SJCRH30 (cell line): ENCODE data around the gene C10orf62. TPM values are rescaled to one million over a fixed set of nuclear protein-coding genes. Genes with fewer than 3 reads are reported as not detected.
"Not testable (repeated sequence)": the region's sequence is repeated elsewhere in the genome, so short reads cannot be mapped to it uniquely, and the experiment has no call there.

Source experiments
- DNase-seq, 2 experiments: peaks; one replicate each; pipeline ENCODE4 v3.0.0-alpha.2; 2015 to 2020
- H3K27ac ChIP-seq: fragments of 250-450 bp; sonication (Bioruptor Pico); 2 replicates; pipeline ENCODE4 v1.5.1; 2020; ENCODE audit warnings: mild to moderate bottlenecking, moderate library complexity
- H3K27me3 ChIP-seq: fragments of 250-450 bp; sonication (Bioruptor Pico); 2 replicates; pipeline ENCODE4 v1.5.1; 2020; ENCODE audit warnings: mild to moderate bottlenecking, moderate library complexity
- H3K36me3 ChIP-seq: fragments of 250-450 bp; sonication (Bioruptor Pico); 2 replicates; pipeline ENCODE4 v1.5.1; 2020; ENCODE audit warnings: mild to moderate bottlenecking, moderate library complexity
- H3K4me1 ChIP-seq: fragments of 250-450 bp; sonication (Bioruptor Pico); 2 replicates; pipeline ENCODE4 v1.5.1; 2020; ENCODE audit warnings: mild to moderate bottlenecking, moderate library complexity
- H3K4me3 ChIP-seq: fragments of 250-450 bp; sonication (Bioruptor Pico); 2 replicates; pipeline ENCODE4 v1.5.1; 2020; ENCODE audit warnings: mild to moderate bottlenecking, moderate library complexity
- H3K9me3 ChIP-seq: fragments of 250-450 bp; sonication (Bioruptor Pico); replicated peaks from 2 replicates; pipeline ENCODE4 v1.5.1; 2020; ENCODE audit warnings: mild to moderate bottlenecking, moderate library complexity
- total RNA-seq: library from RNA; depleted of rRNA; stranded (reverse); fragments of >200 nt; shearing (Covaris generic); gene quantifications from 2 replicates; pipeline ENCODE4 v1.2.3, GENCODE V29; 2014

Gene C10orf62
- total RNA-seq, 1 experiment from 2014 or later, result 0.75 TPM

DNA sequence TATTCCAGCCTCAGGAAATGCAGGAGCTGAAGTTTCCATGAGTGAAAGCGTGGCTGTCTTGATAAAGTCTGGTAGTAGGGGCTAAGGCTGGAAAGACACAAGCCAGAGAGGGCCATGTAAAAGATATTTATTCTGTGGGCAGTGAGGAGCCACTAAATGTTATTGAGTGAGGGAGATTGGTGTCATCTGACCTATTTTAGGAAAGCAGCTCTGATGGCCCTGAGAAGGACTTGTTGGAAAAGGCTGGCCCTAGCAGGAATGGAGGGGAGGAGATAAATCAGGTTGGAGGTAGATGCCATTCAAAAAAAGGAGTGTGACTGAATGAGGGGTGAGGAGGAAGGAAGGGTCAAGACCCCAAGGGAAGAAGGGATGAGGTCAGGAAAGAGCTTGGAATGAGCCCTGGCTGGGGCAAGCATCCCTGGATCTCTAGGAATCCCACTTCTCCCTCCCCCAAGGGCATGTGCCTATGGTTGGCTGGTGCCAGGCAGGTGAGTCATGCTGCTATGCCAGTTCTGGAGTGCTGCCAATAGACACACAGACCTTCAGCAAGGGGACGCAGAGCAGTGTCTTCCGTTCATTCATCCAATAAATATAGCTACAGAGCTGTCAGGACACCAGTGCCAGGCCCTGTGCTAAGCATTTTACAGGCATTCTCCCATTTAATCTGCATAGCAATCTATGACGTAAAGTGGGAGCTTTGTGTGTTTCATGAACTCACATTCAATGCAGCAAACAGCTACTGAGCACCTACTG lies 15.0 kb upstream of the C10orf62 start:
- Histone ChIP-seq H3K27me3 (no peaks in the 10 kb centered on the region), H3K4me3 (no peak overlapping the region), H3K27ac (no peak overlapping the region), H3K36me3 (no peaks in the 10 kb centered on the region), H3K9me3 (no peaks in the 10 kb centered on the region), H3K4me1 (peaks cover 40% of the 10 kb centered on the region)
- DNase-seq, result peak; percentile 49 to 59

DNA sequence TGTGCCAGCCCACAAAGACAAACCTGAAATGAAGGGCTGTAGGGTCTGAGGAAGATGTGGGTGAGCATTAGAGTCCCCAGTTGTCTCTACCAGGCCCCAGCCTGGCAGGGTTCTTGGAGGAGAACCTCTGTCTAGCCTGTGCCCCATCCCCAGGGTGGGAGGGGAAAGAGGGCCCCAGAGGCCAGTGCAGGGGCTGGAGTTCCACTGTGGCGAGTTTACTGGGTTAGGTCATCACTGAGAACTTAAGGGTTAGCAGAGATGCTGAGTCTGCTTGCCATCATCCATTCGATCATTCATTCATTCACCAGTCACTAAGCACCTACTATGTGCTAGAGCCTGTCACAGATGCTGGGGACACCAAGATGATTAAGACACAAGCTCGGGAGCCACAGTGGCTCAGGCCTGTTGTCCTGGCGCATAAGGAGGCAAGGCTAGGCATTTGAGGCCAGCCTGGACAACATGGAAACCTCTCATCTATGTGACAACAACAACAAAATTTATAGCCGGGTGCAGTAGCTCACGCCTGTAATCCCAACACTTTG lies 14.3 kb upstream of the C10orf62 start:
- no peak overlapping the region for H3K4me3 ChIP-seq
- no peak overlapping the region for H3K27ac ChIP-seq
- H3K9me3 ChIP-seq, result no peaks in the 10 kb centered on the region
- peaks cover 35% of the 10 kb centered on the region for H3K4me1 ChIP-seq
- no peak for DNase-seq
- H3K27me3 ChIP-seq, result no peaks in the 10 kb centered on the region
- H3K36me3 ChIP-seq, result no peaks in the 10 kb centered on the region

DNA sequence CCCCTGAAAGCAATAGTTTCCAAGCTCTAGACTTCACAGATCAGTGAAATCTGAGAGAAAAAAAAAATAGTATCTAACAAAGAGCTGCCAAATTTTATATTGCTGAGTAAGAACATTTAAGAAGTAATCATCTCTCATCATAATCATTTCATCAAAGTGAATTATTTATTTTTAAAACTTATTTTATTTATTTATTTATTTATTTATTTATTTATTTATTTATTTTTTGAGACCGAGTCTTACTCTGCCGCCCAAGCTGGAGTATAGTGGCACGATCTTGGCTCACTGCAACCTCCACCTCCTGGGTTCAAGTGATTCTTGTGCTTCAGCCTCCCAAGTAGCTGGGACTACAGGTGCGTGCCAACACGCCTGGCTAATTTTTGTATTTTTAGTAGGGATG lies 13.0 kb upstream of the C10orf62 start:
- H3K27ac ChIP-seq, DNase-seq, H3K36me3 ChIP-seq, H3K9me3 ChIP-seq, H3K4me3 ChIP-seq, H3K27me3 ChIP-seq: not testable (repeated sequence)
- peaks cover 24% of the 10 kb centered on the region for H3K4me1 ChIP-seq

GRCh38 chr10:97577701-97578100 lies 11.8 kb upstream of the C10orf62 start:
- H3K27me3 ChIP-seq, result no peaks in the 10 kb centered on the region
- no peak overlapping the region for H3K27ac ChIP-seq
- no peaks in the 10 kb centered on the region for H3K36me3 ChIP-seq
- DNase-seq, result no peak
- no peaks in the 10 kb centered on the region for H3K9me3 ChIP-seq
- H3K4me3 ChIP-seq, result no peak overlapping the region
- H3K4me1 ChIP-seq, result peaks cover 12% of the 10 kb centered on the region

DNA sequence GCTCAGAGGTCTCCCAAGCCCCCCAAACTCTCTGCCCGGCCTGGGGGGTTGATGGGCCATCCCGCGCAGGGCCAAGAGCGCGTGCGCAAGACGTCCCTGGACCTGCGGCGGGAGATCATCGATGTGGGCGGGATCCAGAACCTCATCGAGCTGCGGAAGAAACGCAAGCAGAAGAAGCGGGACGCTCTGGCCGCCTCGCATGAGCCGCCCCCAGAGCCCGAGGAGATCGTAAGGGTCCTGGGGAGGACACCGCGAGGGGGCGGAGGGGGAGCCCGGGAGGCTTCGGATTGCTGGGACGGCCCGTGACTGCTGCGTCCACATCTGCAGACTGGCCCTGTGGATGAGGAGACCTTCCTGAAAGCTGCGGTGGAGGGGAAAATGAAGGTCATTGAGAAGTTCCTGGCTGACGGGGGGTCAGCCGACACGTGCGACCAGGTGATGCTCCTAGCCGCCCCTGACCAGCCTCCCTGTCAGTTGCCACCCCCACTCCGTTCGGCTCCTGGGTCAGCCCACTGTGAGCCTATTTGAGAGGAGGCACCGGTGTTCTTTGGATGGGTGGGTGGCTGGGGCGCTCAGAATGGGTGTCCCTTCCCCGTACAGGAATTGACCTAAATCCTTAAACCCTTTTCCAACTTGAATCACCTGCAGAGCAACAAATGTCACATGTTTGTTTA lies 11.2 kb upstream of the C10orf62 start:
- Histone ChIP-seq H3K27ac (no peak overlapping the region), H3K9me3 (no peaks in the 10 kb centered on the region), H3K4me1 (peaks cover 9% of the 10 kb centered on the region), H3K27me3 (no peaks in the 10 kb centered on the region), H3K4me3 (no peak overlapping the region), H3K36me3 (no peaks in the 10 kb centered on the region)
- no peak for DNase-seq

DNA sequence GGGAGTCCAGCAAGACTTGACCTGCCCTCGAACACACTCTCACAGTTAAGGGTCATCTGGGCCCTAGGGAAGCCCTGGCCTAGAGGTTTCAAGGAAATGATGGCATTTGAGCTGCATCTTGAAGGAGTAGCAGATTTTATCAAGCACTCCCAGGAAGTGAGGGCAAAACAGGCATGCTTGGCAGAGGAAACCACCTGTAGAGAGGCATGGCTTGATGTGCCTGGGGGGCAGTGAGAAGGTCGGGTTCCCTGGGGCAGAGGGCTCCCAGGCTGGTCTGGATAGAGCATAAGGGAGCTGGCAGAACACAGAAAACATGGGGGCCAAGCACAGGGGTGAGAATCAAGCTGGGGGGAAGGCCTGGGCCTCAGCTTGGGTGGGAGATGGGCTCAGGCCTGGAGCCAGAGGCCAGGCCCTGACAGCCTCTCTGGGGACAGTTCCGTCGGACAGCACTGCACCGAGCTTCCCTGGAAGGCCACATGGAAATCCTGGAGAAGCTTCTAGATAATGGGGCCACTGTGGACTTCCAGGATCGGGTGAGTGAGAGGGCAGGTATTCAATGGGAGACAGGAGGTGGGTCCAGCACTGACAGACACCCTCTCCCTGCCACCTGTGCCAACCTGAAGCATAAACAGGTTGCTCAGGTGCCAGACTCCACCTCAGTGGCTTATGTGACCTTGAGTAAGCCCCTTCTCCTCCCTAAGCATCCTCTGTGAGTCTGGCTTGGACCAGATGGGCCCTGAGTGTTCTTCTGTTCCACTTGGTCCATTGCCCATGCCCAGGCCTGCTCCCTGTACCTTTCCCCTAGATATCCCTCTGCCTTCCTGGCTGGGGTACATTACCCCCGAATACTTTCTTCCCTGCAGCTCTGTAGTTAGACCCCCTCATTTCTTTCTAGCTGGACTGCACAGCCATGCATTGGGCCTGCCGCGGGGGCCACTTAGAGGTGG lies 8.8 kb upstream of the C10orf62 start:
- DNase-seq, result no peak

DNA sequence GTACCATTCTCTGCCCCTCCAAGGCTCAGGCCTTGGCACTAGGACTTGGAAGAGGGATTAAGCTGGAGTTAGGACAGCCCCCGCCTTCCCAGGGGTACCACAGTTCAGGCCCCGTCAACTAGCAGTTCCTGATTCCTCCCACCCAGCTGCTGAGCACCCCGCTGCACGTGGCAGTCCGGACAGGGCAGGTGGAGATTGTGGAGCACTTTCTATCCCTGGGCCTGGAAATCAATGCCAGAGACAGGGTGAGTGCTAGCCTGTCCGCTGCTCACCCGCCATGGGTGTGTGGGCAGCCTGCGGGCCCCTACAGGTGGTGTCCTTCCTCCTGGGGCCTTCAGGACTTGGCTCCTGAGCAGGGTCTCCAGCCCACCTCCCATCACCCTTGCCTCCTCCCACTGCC lies 7.4 kb upstream of the C10orf62 start:
- no peaks in the 10 kb centered on the region for H3K36me3 ChIP-seq
- H3K27ac ChIP-seq, result no peak overlapping the region
- no peaks in the 10 kb centered on the region for H3K27me3 ChIP-seq
- H3K4me3 ChIP-seq, result no peak overlapping the region
- H3K9me3 ChIP-seq, result no peaks in the 10 kb centered on the region
- DNase-seq, result no peak
- peaks cover 18% of the 10 kb centered on the region for H3K4me1 ChIP-seq

More for the DNA sequence above, 8.8 kb upstream of the C10orf62 start:
- Histone ChIP-seq H3K9me3 (no peaks in the 10 kb centered on the region), H3K4me1 (peaks cover 14% of the 10 kb centered on the region), H3K27ac (no peak overlapping the region), H3K36me3 (no peaks in the 10 kb centered on the region), H3K4me3 (no peak overlapping the region), H3K27me3 (no peaks in the 10 kb centered on the region)

GRCh38 chr10:97583476-97583875 lies 6.0 kb upstream of the C10orf62 start:
- Histone ChIP-seq H3K27ac (no peak overlapping the region), H3K4me1 (peaks cover 19% of the 10 kb centered on the region)
- no peak for DNase-seq

GRCh38 chr10:97584060-97584797 lies 5.3 kb upstream of the C10orf62 start, which contains the start of gene HOGA1:
Gene HOGA1 (plus strand): TSS chr10:97584389. CDS start chr10:97584704, 315 bp downstream.
- H3K36me3 ChIP-seq, result no peaks in the 10 kb centered on the region
- peak; percentile 90 to 91 for DNase-seq
- H3K27ac ChIP-seq, result peak within 1 kb of the TSS; percentile 22
- H3K4me1 ChIP-seq, result peaks cover 27% of the 10 kb centered on the region
- no peaks in the 10 kb centered on the region for H3K9me3 ChIP-seq
- peak within 1 kb of the TSS; percentile 19 for H3K4me3 ChIP-seq
- H3K27me3 ChIP-seq, result no peaks in the 10 kb centered on the region

More at GRCh38 chr10:97583476-97583875, 6.0 kb upstream of the C10orf62 start:
- Histone ChIP-seq H3K9me3 (no peaks in the 10 kb centered on the region), H3K4me3 (no peak overlapping the region), H3K36me3 (no peaks in the 10 kb centered on the region), H3K27me3 (no peaks in the 10 kb centered on the region)

DNA sequence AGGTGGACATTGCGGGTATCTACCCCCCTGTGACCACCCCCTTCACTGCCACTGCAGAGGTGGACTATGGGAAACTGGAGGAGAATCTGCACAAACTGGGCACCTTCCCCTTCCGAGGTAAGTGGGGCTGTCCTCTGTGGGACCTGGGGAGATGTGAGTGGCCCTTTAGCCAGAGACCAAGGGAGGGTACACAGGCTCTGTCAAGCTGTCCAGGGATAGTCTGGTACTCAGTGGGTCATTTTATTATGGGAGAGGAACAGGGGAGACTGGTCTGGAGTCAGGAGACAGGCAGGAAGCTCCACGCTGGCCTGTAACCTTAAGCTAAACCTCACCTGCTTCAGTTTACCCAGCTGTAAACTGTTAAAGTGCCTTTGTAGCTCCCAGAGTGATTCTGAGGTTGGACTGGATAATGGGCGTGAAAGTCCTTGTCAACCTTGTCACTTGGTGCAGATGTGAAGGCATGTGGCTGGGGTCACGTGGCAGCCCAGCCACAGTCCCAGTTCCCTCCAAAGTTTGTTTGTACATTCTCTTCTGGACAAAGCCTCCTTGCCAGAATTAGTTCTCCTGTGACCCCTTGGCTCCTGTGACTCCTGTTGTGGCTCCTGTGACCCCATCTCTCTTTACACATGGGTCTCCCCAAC lies 4.6 kb upstream of the C10orf62 start:
- peak; percentile 32 to 59 for DNase-seq
- Histone ChIP-seq H3K27ac (peak overlapping the region; percentile 22), H3K4me1 (peaks cover 34% of the 10 kb centered on the region), H3K9me3 (no peaks in the 10 kb centered on the region), H3K4me3 (no peak overlapping the region), H3K36me3 (no peaks in the 10 kb centered on the region), H3K27me3 (no peaks in the 10 kb centered on the region)

DNA sequence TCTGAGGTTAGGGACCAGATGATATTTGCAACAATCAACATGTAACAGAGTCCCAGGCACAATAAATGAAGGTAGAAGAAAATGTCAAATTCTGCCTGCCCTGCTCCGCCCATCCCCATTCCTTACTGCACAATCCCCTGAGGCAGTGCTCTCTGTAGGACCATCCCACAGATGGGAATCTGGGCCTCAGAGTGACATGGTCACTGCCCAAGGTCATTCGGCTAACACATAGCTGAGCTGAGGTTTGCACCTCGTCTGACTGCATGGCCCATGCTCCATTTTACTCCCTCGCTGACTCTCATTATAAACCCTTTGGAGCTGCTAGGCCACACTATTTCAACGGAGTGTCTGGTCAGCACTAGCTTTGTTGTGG lies 4.1 kb upstream of the C10orf62 start:
- Histone ChIP-seq H3K4me1 (peaks cover 39% of the 10 kb centered on the region), H3K36me3 (no peaks in the 10 kb centered on the region), H3K27me3 (no peaks in the 10 kb centered on the region), H3K27ac (0 out of 2 replicates have a peak overlapping the region, but pooled peaks have one; percentile 22), H3K9me3 (no peaks in the 10 kb centered on the region), H3K4me3 (no peak overlapping the region)
- no peak for DNase-seq

GRCh38 chr10:97587183-97587582 lies 2.3 kb upstream of the C10orf62 start:
- Histone ChIP-seq H3K4me1 (peaks cover 46% of the 10 kb centered on the region), H3K27me3 (no peaks in the 10 kb centered on the region), H3K36me3 (no peaks in the 10 kb centered on the region), H3K9me3 (no peaks in the 10 kb centered on the region), H3K27ac (no peak overlapping the region), H3K4me3 (no peak overlapping the region)
- no peak for DNase-seq

DNA sequence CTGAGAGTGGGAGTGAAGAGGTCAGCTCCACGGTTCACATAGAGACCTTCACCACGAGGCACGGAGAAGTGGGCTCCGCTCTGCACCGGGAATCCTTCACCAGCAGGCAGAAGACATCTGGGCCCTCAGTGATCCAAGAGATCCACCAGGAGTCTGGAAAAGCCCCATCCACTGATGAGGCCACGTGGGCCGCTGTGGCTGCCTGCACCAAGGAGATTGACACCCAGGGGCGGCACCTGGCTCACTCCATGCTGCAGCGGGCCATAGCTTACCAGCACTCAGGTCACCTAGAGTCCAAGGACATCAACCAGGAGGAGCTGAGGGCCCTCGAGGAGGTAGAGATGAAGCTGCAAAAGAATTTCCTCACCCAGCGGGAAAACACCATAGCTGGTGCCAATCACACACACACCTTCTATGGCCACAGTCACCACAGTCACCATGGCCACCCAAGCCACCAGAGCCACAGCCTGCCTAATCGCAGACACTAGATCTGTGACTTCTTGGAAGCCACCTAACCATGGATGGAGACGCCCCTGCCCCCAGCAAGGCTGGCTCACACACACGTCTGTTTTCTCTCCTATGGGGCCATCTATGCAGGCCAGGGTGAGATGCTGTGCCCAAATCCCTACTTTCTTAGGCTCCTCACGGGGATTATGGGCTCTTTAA lies 694 bp downstream of the C10orf62 start:
- H3K9me3 ChIP-seq, result no peaks in the 10 kb centered on the region
- H3K4me1 ChIP-seq, result peaks cover 36% of the 10 kb centered on the region
- no peaks in the 10 kb centered on the region for H3K27me3 ChIP-seq
- no peak for DNase-seq
- H3K27ac ChIP-seq, result peak overlapping the region; percentile 74
- H3K36me3 ChIP-seq, result no peaks in the 10 kb centered on the region
- H3K4me3 ChIP-seq, result no peak overlapping the region
